C4-2B (cell line): ENCODE measurements around the gene SEC31B.

Experiments
- H3K27ac ChIP-seq: fragments of 450-650 bp; 2 replicates; pipeline ENCODE4 v1.5.1; 2017
- CTCF ChIP-seq: fragments of 450-650 bp; conservative IDR thresholded peaks from 2 replicates; pipeline ENCODE4 v1.5.1; 2017; ENCODE audit warnings: mild to moderate bottlenecking
- ZFX ChIP-seq: fragments of 450-650 bp; IDR thresholded peaks from 2 replicates; pipeline ENCODE4 v1.6.1; 2017

Gene SEC31B

GRCh38 chr10:100528921-100529474, 9.3 kb upstream of the SEC31B start:
- peak overlapping the region; percentile 90 for H3K27ac ChIP-seq
- TF ChIP-seq CTCF (no peak), ZFX (no peak)

DNA sequence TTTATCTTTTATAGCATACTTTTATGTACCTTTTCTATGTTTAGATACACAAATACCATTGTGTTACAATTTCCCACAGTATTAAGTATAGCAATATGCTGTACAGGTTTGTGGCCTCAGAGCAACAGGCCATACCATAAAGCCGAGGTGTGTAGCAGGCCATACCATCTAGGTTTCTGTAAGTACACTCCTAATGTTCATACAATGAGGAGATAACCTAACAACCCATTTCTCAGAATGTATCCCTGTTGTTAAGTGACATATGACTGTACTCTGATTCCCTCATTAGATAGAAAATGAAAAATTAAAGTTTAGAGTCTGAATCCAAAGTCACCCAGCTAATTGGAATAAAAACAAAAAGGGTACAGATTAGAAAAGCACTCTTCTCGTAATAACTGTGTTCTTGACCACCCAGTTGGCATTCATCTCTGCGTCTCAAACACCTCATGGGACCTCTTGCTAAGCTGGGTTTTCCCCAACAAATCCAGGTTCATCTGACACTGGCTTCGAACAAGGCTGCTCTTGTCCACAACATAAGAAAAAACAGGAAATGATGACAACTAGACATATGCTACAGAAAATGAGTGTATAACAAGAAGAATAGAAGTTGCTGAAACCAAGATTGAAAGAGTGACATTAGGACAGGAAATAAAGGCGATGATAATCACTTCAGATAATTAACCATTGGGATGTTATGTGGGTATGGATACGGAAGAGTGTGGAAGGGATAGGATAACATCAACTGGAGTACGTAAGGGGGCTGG, 8.6 kb upstream of the SEC31B start:
- TF ChIP-seq ZFX (no peak), CTCF (no peak)
- peak overlapping the region; percentile 90 for H3K27ac ChIP-seq

- H3K27ac ChIP-seq = no peak overlapping the region
- no peak for TF ChIP-seq CTCF
- no peak for TF ChIP-seq ZFX
These were observed 5.0 kb upstream of the SEC31B start for GRCh38 chr10:100524638-100525037.

DNA sequence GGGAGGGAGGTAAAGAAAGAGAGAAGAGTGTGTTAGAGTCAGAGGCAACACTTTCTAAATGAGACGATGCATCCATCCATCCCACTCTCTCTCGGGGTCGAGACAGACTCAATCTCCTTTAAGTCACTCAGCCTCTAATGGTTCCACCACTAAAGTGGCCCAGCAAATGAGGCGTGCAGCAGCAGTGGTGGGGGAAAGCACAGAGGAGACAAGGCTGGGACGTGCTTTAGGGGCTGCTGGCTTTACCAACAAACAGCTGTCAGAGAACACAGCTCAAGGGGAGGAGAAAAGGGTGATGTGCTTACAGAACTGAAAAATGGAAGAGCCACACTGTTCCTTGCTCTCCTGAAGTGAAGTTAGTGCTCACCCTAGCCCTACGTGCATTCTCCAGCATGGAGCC, 4.5 kb upstream of the SEC31B start:
- TF ChIP-seq CTCF = no peak
- no peak for TF ChIP-seq ZFX
- no peak overlapping the region for H3K27ac ChIP-seq

- no peak overlapping the region for H3K27ac ChIP-seq
- no peak for TF ChIP-seq ZFX
These were observed 3.3 kb upstream of the SEC31B start for GRCh38 chr10:100522945-100523344.

DNA sequence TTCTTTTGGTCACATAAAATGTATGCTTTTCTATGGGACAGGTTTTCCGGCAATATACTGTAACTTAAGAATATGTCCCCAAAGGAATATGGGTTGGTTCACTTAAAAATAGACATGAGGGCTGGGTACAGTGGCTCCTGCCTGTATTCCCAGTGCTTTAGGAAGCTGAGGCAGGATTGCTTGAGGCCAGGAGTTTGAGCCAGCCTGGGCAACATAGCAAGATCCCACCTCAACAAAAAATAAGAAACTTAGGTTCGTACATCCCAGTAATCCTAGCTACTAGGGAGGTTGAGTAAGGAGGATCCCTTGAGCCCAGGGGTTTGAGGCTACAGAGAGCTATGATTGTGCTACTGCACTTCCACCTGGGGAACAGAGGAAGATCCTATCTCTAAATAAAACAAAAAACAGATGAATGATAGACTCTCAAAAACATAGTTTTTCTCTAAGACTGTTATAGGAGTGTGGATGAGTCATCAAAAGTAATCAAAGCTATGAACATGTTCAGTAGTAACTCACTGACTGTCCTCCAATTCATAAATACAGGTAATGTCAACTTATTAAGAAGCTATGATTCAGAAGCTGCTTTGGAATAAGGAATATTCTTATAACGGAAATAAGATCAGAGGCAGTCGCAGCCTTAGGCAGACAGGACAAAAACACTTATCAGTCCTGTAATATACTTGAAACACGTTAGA, 2.6 kb upstream of the SEC31B start:
- TF ChIP-seq CTCF (no peak), ZFX (no peak)
- H3K27ac ChIP-seq = no peak overlapping the region

DNA sequence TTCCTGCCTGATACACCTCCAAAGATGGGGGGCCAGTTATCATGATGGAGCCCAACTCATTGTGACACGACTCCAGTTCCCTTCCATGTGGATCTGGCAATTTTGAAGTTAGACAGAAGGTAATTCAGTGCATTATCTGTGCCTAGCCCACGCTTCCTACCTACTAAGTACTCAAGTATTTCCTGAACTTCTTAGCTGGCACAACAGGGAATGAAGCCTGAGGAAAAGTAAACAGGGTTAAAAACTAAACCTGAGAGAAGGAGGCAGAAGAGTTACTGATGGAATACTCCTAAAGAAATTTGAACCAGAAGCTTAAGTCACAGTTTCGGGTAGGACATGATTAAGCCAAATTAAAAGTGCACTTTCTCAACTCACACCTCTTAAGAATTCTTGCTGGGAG, 1.1 kb upstream of the SEC31B start:
- TF ChIP-seq CTCF (no peak), ZFX (no peak)
- H3K27ac ChIP-seq = no peak overlapping the region
